Body of pancreas (tissue), 4 donors: Measurements from ENCODE around the gene PVALEF. TPM values are rescaled to one million over a fixed set of nuclear protein-coding genes. Genes with fewer than 3 reads are reported as not detected.

ENCODE experiments used
- ATAC-seq: fragments of 150-250 bp; one replicate; pipeline ENCODE4 v1.9.1; 2016
- DNase-seq, 4 donors: peaks; one replicate each; pipeline ENCODE4 v3.0.0-alpha.2; 2019
- H3K27ac ChIP-seq, 4 donors: fragments of 200-600 bp; sonication (generic); 1 replicate in 3 of 4; 2 replicates in 1 of 4; pipeline versions ENCODE4 v1.5.1 to v1.6.1; 2016 to 2019; ENCODE audit warnings: mild to moderate bottlenecking in 1 of 4, mixed read lengths in 1 of 4, moderate library complexity in 1 of 4
- H3K27me3 ChIP-seq, 2 donors: fragments of 200-600 bp; sonication (generic); one replicate each; pipeline ENCODE4 v1.6.0; 2016; ENCODE audit warnings: mild to moderate bottlenecking in 1 of 2
- H3K36me3 ChIP-seq, 2 donors: fragments of 200-600 bp; sonication (generic); replicated peaks in 1 of 2; 2 replicates each; pipeline ENCODE4 v1.5.1; 2016; ENCODE audit warnings: low read depth in 2 of 2; ENCODE audit not compliant: insufficient read depth in 1 of 2
- H3K4me1 ChIP-seq: fragments of 200-600 bp; sonication (generic); one replicate; pipeline ENCODE4 v1.6.0; 2016
- H3K4me3 ChIP-seq, 2 donors: fragments of 200-600 bp; sonication (generic); 1 replicate in 1 of 2; 2 replicates in 1 of 2; pipeline ENCODE4 v1.5.1; 2016 to 2019
- H3K9me3 ChIP-seq, 3 donors: fragments of 200-600 bp; sonication (generic); 1 replicate in 2 of 3; 2 replicates in 1 of 3; pipeline ENCODE4 v1.5.1; 2016
- CTCF ChIP-seq, 7 experiments: fragments of 450-650 bp in 4 of 7; fragments of 200-600 bp in 3 of 7; sonication (generic) in 3 of 7; IDR thresholded peaks; one replicate each; pipeline ENCODE4 v1.5.1; 2016 to 2019; ENCODE audit warnings: antibody characterized with exemption in 7 of 7
- POLR2A ChIP-seq, 3 donors: fragments of 450-650 bp; IDR thresholded peaks; one replicate each; pipeline ENCODE4 v1.6.1; 2016; ENCODE audit warnings: antibody characterized with exemption in 3 of 3, mild to moderate bottlenecking in 2 of 3
- WGBS, 2 donors: methylation state at CpG; one replicate each; pipeline ENCODE4 v1.1.5; 2017; 5-methylcytosine and 5-hydroxymethylcytosine counted together
- intact Hi-C: fragments of 100-400 bp; cut with DNase I; formaldehyde crosslinking; loops from one replicate; pipeline ENCODE4 v1.15.1; 2023
- total RNA-seq, 2 donors: library from RNA; depleted of rRNA; stranded (reverse); fragments of >200 nt; gene quantifications; one replicate each; pipeline ENCODE4 v1.1.0, GENCODE V29; 2016

PVALEF gene
- total RNA-seq, 2 donors from 2014 or later: not detected

DNA sequence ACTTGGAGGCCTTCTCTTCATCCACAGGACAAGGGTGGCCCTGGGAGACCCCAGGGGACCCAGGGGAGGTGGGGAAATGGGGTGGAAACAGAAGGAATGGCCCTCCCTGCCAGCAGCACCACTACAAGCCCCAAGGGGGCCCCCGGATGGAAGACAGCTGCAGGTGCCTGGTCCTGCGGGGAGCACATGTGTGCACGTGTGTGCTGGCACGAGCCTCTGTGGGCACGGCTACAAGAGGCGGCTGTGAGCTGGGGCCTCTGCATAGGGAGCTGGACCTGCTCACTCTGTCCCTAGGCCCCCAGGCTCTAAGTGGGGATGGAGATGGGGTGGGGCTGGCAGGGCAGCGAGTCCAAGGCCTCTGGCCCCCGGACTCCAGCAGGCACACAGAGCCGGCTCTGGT, 13.9 kb downstream of the PVALEF start:
- no peak overlapping the region for H3K4me3 ChIP-seq
- ATAC-seq (no peak), DNase-seq (no peak)
- no peaks in the 10 kb centered on the region for H3K27me3 ChIP-seq
- no peak for TF ChIP-seq CTCF (IDR thresholded peaks at IDR 0.05)
- TF ChIP-seq POLR2A (IDR thresholded peaks at IDR 0.05): no peak
- no peaks in the 10 kb centered on the region for H3K36me3 ChIP-seq
- H3K4me1 ChIP-seq: no peaks in the 10 kb centered on the region
- 65 to 67% methylated on average over 5 to 6 of the region's 9 CpGs for WGBS, 2 donors
- intact Hi-C loops: no loop called here
- no peaks in the 10 kb centered on the region for H3K9me3 ChIP-seq
- H3K27ac ChIP-seq: no peak overlapping the region

- H3K36me3 ChIP-seq: no peaks in the 10 kb centered on the region
- no peaks in the 10 kb centered on the region for H3K27me3 ChIP-seq
- no peak overlapping the region for H3K4me3 ChIP-seq
- ATAC-seq (no peak), DNase-seq (no peak)
- TF ChIP-seq CTCF (IDR thresholded peaks at IDR 0.05) (no peak), POLR2A (IDR thresholded peaks at IDR 0.05) (no peak)
- H3K9me3 ChIP-seq: no peaks in the 10 kb centered on the region
- intact Hi-C loops: no loop called here
- 78 to 81% methylated on average over 8 of the region's 12 CpGs for WGBS, 2 donors
- no peak overlapping the region for H3K27ac ChIP-seq
- H3K4me1 ChIP-seq: no peaks in the 10 kb centered on the region
These were observed 14.6 kb downstream of the PVALEF start for GRCh38 chr17:81179861-81180260.

DNA sequence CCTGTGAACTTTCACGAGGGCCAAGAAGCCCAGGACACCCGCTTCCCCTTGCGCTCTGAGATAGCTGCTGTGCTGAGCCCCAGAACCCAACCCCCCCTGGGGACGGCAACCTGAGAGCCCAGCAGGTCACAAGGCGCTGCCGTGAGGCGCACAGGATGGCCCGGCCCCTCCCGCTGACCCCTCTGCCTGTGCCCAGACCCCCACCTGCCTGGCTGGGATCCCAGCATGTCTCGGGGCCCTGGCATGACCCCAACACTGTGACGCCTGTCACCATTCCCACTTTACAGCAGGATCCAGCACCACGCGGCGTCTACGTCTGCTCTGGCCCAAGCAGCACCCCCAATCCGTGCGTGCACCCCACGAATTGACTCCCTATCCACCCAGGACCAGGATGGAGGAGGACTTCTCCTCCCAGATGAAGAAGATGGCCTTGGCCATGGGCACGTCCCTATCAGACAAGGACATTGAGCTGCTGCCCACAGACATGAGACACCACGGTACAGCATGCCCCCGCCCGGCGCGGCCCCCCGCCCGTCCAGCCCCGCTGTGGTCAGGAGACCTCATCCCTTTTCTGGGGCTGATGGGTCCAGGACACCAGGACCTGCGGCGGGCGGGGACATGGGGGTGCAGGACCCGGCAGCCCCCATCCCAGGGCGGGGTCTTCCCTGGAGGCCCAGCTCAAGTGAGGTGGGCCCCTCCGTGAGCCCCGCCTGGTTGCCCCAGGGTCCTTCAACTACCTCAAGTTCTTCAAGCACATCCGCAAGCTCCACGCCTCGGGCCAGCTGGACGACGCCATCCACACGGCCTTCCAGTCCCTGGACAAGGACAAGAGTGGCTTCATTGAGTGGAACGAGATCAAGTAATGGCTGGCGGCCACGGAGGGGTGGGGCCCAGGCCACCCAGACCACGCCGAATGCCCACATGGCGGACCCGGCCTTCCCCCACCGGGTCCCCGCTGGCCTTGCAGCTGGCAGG, 15.8 kb downstream of the PVALEF start:
- H3K36me3 ChIP-seq: no peaks in the 10 kb centered on the region
- no peak overlapping the region for H3K27ac ChIP-seq
- no peaks in the 10 kb centered on the region for H3K27me3 ChIP-seq
- intact Hi-C loops: no loop called here
- DNase-seq (no peak), ATAC-seq (no peak)
- WGBS, 2 donors: 81 to 83% methylated on average over 31 to 42 of the region's 49 CpGs
- no peaks in the 10 kb centered on the region for H3K9me3 ChIP-seq
- no peak for TF ChIP-seq CTCF (IDR thresholded peaks at IDR 0.05)
- TF ChIP-seq POLR2A (IDR thresholded peaks at IDR 0.05): no peak
- H3K4me3 ChIP-seq: no peak overlapping the region
- H3K4me1 ChIP-seq: no peaks in the 10 kb centered on the region

- Histone ChIP-seq H3K27ac (no peak overlapping the region), H3K4me3 (no peak overlapping the region), H3K36me3 (no peaks in the 10 kb centered on the region), H3K27me3 (no peaks in the 10 kb centered on the region), H3K4me1 (no peaks in the 10 kb centered on the region), H3K9me3 (no peaks in the 10 kb centered on the region)
- intact Hi-C loops: no loop called here
- DNase-seq (no peak), ATAC-seq (no peak)
- 96% methylated on average over 19 of the region's 19 CpGs; no CpG with 5 or more reads in 1 of the 2 donors for WGBS, 2 donors
- TF ChIP-seq CTCF (IDR thresholded peaks at IDR 0.05): no peak
These were observed 16.5 kb downstream of the PVALEF start for GRCh38 chr17:81181811-81182185.

DNA sequence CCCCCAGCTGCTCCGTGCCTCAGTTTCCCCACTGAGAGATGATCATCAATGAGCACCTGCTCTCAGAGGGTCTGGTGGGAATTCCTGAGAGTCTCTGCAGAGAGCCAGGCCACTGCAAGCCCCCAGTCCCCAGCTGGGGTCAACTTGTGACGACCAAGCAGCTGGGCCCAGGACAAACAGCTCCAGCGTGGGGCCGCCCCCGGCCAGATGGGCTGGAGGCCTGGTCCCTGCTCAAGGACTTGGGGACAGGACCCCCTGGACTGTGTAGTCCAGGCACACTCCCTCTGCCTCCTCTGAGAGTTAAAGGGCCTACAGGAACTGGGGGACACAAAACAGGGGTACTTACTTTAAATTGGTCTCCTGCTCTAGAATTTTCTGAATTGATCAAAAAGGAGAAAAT, 17.3 kb downstream of the PVALEF start:
- no peak for TF ChIP-seq POLR2A (IDR thresholded peaks at IDR 0.05)
- no peak for TF ChIP-seq CTCF (IDR thresholded peaks at IDR 0.05)
- no peaks in the 10 kb centered on the region for H3K9me3 ChIP-seq
- no peaks in the 10 kb centered on the region for H3K27me3 ChIP-seq
- no peaks in the 10 kb centered on the region for H3K4me1 ChIP-seq
- intact Hi-C loops: no loop called here
- H3K4me3 ChIP-seq: no peak overlapping the region
- H3K36me3 ChIP-seq: no peaks in the 10 kb centered on the region
- DNase-seq (no peak), ATAC-seq (no peak)
- no peak overlapping the region for H3K27ac ChIP-seq
- 17 to 88% methylated on average over 1 to 5 of the region's 5 CpGs for WGBS, 2 donors
